Ectodermal cell (in vitro differentiated cells): ENCODE data around the gene SSU72.

ENCODE experiments used
- H3K27ac ChIP-seq: 2 replicates; pipeline ENCODE4 v1.7.0; 2013; ENCODE audit warnings: mild to moderate bottlenecking, low read depth, low read length; ENCODE audit not compliant: insufficient read depth, poor library complexity, severe bottlenecking
- H3K27me3 ChIP-seq: 2 replicates; pipeline ENCODE4 v1.7.0; 2013; ENCODE audit warnings: mild to moderate bottlenecking, low read length; ENCODE audit not compliant: insufficient read depth, control insufficient read depth, poor library complexity, severe bottlenecking
- H3K36me3 ChIP-seq: one replicate; pipeline ENCODE4 v1.7.0; 2013; ENCODE audit warnings: low read length; ENCODE audit not compliant: control insufficient read depth, insufficient read depth
- H3K4me1 ChIP-seq: one replicate; pipeline ENCODE4 v1.7.0; 2013; ENCODE audit warnings: low read length; ENCODE audit not compliant: control insufficient read depth, insufficient read depth
- H3K4me3 ChIP-seq: 2 replicates; pipeline ENCODE4 v1.7.0; 2013; ENCODE audit warnings: low read depth, low read length, control low read depth; ENCODE audit not compliant: insufficient read depth
- H3K9me3 ChIP-seq: 2 replicates; pipeline ENCODE4 v1.7.0; 2013; ENCODE audit warnings: mild to moderate bottlenecking, low read length, moderate library complexity; ENCODE audit not compliant: control insufficient read depth
- WGBS, 2 experiments: methylation state at CpG; one replicate each; pipeline ENCODE4 v1.1.7; 2013; ENCODE audit warnings: missing lambda C conversion rate in 2 of 2; 5-methylcytosine and 5-hydroxymethylcytosine counted together

The SSU72 gene

DNA sequence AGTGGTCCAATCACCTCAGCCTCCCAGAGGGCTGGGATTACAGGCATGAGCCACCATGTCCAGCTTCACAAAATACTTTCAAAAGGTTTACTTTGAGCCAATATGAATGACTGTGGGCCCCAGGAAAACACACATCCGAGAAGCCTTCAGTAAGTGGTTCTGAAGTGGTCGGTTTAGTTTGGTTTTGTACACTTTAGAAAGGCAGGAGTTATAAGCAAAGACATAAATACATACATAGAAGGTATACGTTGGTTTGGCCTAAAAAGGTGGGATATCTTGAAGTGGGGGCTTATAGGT, 37.4 kb upstream of the SSU72 start:
- Histone ChIP-seq H3K36me3 (no peaks in the 10 kb centered on the region), H3K27me3 (no peaks in the 10 kb centered on the region), H3K27ac (no peak overlapping the region), H3K9me3 (no peaks in the 10 kb centered on the region), H3K4me1 (peaks cover 15% of the 10 kb centered on the region), H3K4me3 (no peak overlapping the region)
- WGBS, 2 experiments, result 91 to 94% methylated on average over 3 of the region's 3 CpGs

DNA sequence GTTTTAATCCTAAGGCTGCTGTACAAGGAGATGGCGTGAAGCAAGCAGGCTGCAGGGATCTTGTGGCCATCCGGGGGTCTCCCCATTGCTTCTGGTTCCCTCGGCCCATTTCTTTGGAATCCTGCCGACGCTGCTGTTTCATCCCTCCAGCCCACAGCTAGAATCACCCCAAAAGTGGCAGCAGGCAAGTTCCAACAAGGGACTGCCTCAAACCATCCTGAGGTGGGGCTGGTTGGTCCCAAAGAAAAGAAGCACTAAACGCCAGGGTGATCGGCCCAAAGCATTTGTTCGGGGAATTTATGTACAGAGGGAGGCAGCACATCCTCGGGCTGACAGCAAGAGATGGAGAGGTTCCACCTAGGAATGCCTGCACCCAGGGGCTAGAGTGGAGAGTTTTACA, 36.1 kb upstream of the SSU72 start:
- 89 to 90% methylated on average over 9 of the region's 9 CpGs for WGBS, 2 experiments

DNA sequence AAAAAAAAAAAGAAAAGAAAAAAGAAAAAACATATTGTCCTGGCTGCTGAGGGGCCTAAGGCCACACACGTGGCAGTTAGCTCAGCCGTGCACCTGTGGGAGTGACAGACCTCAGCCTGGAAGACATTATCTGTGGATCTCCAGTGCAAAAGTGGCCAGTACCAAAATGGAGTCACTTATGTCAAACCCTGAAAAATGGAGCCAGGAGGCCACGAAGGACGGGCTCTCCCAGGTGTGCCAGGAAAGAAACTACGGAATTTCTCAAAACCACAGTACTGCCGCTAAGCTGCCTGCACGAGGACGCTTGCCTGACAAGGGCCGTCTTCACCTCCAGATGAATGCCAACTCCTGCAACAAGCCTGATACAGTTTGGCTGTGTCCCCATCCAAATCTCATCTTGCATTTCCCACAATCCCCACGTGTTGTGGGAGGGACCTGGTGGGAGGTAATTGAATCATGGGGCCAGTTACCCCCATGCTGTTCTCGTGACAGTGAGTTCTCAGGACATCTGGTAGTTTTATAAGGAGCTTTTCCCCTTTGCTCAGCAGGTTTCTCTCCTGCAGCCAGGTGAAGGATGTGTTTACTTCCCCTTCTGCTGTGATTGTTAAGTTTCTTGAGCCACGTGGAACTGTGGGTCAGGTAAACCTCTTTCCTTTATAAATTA, 35.3 kb upstream of the SSU72 start:
- H3K4me3 ChIP-seq, result no peak overlapping the region
- peaks cover 8% of the 10 kb centered on the region for H3K4me1 ChIP-seq
- H3K36me3 ChIP-seq, result no peaks in the 10 kb centered on the region
- no peak overlapping the region for H3K27ac ChIP-seq
- 72% methylated on average over 12 of the region's 12 CpGs for WGBS, 2 experiments
- no peaks in the 10 kb centered on the region for H3K27me3 ChIP-seq
- H3K9me3 ChIP-seq, result no peaks in the 10 kb centered on the region

More for the DNA sequence above, 36.1 kb upstream of the SSU72 start:
- Histone ChIP-seq H3K36me3 (no peaks in the 10 kb centered on the region), H3K27me3 (no peaks in the 10 kb centered on the region), H3K9me3 (no peaks in the 10 kb centered on the region), H3K4me1 (peaks cover 8% of the 10 kb centered on the region), H3K4me3 (no peak overlapping the region), H3K27ac (no peak overlapping the region)

DNA sequence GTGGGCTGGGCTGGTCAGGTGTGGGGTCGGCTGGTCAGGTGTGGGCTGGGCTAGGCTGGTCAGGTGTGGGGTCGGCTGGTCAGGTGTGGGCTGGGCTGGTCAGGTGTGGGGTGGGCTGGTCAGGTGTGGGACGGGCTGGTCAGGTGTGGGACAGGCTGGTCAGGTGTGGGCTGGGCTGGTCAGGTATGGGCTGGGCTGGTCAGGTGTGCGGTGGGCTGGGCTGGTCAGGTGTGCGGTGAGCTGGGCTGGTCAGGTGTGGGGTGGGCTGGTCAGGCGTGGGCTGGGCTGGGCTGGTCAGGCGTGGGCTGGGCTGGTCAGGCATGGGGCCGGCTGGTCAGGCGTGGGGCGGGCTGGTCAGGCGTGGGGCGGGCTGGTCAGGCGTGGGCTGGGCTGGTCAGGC, 31.6 kb upstream of the SSU72 start:
- peaks cover 29% of the 10 kb centered on the region for H3K27me3 ChIP-seq
- H3K27ac ChIP-seq, result no peak overlapping the region

DNA sequence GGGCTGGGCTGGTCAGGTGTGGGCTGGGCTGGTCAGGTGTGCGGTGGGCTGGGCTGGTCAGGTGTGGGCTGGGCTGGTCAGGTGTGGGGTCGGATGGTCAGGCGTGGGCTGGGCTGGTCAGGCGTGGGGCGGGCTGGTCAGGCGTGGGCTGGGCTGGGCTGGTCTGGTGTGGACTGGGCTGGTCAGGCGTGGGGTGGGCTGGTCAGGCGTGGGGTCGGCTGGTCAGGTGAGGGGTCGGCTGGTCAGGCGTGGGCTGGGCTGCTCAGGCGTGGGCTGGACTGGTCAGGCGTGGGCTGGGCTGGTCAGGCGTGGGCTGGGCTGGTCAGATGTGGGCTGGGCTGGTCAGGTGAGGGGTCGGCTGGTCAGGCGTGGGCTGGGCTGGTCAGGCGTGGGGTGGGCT, 31.1 kb upstream of the SSU72 start:
- Histone ChIP-seq H3K27me3 (peaks cover 34% of the 10 kb centered on the region), H3K4me1 (no peaks in the 10 kb centered on the region), H3K4me3 (no peak overlapping the region), H3K27ac (no peak overlapping the region), H3K9me3 (no peaks in the 10 kb centered on the region), H3K36me3 (no peaks in the 10 kb centered on the region)
- 90 to 91% methylated on average over 17 of the region's 17 CpGs for WGBS, 2 experiments

More for the DNA sequence above, 31.6 kb upstream of the SSU72 start:
- WGBS, 2 experiments, result 89 to 92% methylated on average over 13 of the region's 13 CpGs
- Histone ChIP-seq H3K9me3 (no peaks in the 10 kb centered on the region), H3K36me3 (no peaks in the 10 kb centered on the region), H3K4me3 (no peak overlapping the region), H3K4me1 (no peaks in the 10 kb centered on the region)

DNA sequence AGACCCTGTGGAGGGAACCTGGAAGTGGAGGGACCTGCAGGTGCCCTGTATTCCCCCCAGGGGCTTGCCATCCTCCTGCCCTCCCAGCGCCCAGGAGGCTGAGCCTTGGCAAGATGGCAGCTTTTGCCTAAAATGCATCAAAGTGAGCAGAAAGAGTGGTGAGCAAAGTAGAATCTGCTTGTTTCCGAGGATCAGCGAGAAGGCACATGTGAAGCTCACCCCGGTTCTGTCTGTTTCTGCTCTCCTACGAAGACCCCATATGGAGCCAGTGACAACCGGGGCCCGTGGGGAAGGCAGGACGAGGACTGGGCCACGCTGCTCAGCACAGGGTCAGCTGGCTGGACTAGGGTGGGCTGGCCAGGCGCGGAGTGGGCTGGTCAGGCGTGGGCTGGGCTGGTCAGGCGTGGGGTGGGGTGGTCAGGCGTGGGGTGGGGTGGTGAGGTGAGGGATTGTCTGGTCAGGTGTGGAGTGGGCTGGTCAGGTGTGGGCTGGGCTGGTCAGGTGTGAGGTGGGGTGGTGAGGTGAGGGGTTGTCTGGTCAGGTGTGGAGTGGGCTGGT, 30.4 kb upstream of the SSU72 start:
- Histone ChIP-seq H3K4me3 (no peak overlapping the region), H3K4me1 (no peaks in the 10 kb centered on the region), H3K36me3 (no peaks in the 10 kb centered on the region), H3K27ac (no peak overlapping the region), H3K27me3 (peaks cover 40% of the 10 kb centered on the region), H3K9me3 (no peaks in the 10 kb centered on the region)
- whole genome bisulfite sequencing, 2 experiments, result 87% methylated on average over 14 of the region's 14 CpGs

DNA sequence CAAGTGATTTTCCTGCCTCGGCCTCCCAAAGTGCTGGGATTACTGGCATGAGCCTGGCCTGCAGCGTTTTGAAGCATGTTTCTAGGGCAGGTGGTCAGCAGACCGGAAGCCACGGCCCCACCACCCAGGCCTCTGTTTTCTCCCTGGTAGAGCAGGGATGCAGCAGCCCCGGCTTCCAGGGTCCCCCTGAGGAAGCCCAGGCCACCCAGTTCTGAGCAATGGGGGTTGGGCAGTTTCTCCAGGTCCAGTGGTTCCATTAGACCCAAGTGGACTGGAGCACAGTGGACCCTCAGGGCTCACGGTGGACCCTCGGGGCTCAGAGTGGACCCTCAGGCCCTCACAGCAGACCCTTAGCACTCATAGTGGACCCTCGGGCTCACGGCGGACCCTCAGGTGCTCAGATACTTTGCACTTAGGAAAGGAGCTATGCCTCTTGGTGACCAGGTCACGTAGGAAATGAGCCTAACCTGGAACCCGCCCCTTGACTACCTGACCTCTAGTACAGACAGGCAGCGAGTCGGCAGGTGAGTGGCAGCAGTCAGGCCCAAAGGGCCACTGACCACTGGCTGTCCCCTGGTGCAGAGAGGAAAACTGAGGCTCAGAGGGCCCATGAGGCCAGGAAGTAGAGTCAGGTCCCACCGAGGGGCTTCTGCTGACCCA, 29.8 kb upstream of the SSU72 start:
- Histone ChIP-seq H3K36me3 (no peaks in the 10 kb centered on the region), H3K9me3 (no peaks in the 10 kb centered on the region), H3K4me1 (no peaks in the 10 kb centered on the region), H3K27me3 (peaks cover 42% of the 10 kb centered on the region), H3K27ac (no peak overlapping the region), H3K4me3 (no peak overlapping the region)
- WGBS, 2 experiments, result 84 to 86% methylated on average over 15 of the region's 15 CpGs

DNA sequence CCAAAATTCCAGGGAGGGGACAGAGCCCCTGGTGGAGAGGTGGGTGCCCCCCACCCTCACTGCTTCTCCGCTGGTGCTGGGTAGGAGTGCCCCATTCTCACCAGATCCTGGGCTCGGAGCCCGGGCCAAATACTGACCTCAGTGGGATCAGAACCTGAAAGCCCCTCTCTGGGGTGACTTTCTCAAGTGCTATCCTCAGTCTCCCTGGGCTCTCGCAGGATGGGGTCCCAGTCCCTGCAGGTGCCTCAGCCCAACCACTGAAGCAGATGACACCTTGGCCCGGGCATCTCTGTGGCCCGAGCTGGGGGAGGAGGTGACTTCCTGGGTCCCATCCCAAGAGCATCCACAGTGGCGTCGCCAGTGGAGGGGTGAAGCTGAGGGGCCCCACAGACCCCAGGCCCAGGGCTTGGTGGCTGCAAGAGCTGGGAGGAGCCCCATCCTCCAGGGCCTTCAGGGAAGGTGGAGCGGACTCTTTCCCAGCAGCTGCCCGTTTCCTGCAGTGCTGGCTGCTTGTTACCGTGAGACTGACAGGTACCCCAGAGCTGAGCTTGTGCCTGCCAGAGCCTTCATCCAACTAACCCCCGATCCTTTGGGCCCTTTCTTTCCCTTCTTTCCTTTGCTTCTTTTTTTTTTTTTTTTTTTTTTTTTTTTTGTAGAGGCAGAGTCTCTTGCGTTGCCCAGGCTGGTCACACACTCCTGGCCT, 29.2 kb upstream of the SSU72 start:
- H3K4me1 ChIP-seq, result no peaks in the 10 kb centered on the region
- H3K4me3 ChIP-seq, result no peak overlapping the region
- H3K27me3 ChIP-seq, result peaks cover 49% of the 10 kb centered on the region
- no peaks in the 10 kb centered on the region for H3K9me3 ChIP-seq
- WGBS, 2 experiments, result 73 to 79% methylated on average over 13 of the region's 13 CpGs
- H3K36me3 ChIP-seq, result no peaks in the 10 kb centered on the region
- no peak overlapping the region for H3K27ac ChIP-seq

DNA sequence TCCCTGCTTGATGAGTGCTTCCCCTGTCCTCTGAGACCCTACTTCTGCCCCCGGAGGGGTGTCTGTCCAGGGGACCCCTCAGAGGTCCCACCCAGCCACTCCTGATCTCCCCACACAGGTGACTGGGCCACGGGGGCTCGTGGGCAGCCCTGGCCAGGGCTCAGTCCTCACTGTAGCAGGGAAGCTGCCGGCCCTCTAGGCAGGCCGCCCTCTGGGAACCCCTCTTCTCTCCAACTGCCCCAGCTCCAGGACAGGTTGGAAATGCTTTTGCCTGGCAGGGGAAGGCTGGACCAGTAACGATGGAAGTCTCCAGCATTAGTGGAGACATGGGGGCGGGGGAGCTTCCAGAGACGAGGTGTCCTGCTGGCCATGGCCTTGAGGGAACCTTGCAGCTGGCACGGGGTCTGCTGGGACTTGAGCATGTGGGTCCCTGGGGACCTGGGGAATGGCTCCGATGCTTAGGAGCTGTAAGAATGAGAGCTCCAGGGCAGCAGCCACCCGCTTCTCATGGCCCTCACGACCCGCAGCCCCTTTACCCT, 28.4 kb upstream of the SSU72 start:
- no peak overlapping the region for H3K4me3 ChIP-seq
- 77 to 78% methylated on average over 13 of the region's 13 CpGs for WGBS, 2 experiments
- peaks cover 57% of the 10 kb centered on the region for H3K27me3 ChIP-seq
- H3K36me3 ChIP-seq, result no peaks in the 10 kb centered on the region
- H3K9me3 ChIP-seq, result no peaks in the 10 kb centered on the region
- H3K4me1 ChIP-seq, result no peaks in the 10 kb centered on the region
- no peak overlapping the region for H3K27ac ChIP-seq

DNA sequence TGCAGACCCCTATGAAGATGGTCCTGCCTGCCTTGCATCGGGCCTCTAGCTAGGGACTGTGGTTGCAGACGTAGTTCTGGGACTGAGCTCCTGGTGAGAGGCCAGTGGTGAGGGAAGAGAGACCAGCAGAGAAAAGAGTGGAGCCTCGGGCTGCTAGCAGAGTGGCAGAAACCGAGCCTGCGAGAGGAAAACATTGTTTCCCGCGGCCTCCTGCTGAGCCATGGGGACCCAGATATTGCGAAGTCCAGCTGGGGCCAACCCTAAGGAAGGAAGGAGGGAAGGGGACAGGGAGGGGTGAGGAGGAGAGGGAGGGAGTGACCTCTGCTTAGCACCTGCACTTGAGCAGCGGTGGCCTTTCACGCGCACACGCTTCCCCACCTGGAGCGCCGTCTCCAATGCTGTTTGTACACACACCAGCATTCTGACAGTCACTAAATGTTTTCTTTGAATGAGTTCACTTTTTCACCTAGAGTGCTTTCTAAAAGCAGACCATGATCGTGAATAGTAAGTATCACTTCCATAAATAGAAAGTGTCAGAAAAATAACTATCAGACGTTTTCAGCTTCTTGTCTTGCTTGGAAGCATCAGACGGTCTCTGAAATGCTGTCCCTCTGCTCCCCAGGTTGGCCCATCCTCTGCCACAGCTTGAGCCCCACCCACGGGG, 27.8 kb upstream of the SSU72 start:
- Histone ChIP-seq H3K4me3 (no peak overlapping the region), H3K27ac (no peak overlapping the region), H3K27me3 (peaks cover 63% of the 10 kb centered on the region), H3K9me3 (no peaks in the 10 kb centered on the region), H3K4me1 (peaks cover 5% of the 10 kb centered on the region), H3K36me3 (no peaks in the 10 kb centered on the region)
- WGBS, 2 experiments, result 75% methylated on average over 18 of the region's 18 CpGs
